BJ (cell line): ENCODE measurements around the gene SORCS3. TPM values are rescaled to one million over a fixed set of nuclear protein-coding genes. Genes with fewer than 3 reads are reported as not detected.

Source experiments
- CTCF ChIA-PET: fragments of 350-600 bp; formaldehyde crosslinking; extraction: SDS; loops from one replicate; lab custom pipeline; 2021; ENCODE audit warnings: antibody characterized with exemption, inconsistent platforms; lab: Yijun Ruan, JAX
- POLR2A ChIA-PET: fragments of 300-600 bp; sonication (Branson Sonifier 250); formaldehyde crosslinking; extraction: SDS; loops from one replicate; lab custom pipeline; 2021; ENCODE audit warnings: antibody characterized with exemption; lab: Charles Lee
- DNase-seq: peaks from one replicate; pipeline ENCODE4 v3.0.0-alpha.2; 2011; ENCODE audit warnings: low read depth
- H3K27me3 ChIP-seq: 2 replicates; pipeline ENCODE4 v1.6.0; 2011; ENCODE audit warnings: low read length; ENCODE audit not compliant: control insufficient read depth, insufficient read depth
- H3K36me3 ChIP-seq: 2 replicates; pipeline ENCODE4 v1.5.1; 2011; ENCODE audit warnings: low read length; ENCODE audit not compliant: control insufficient read depth, insufficient read depth
- H3K4me3 ChIP-seq: 2 replicates; pipeline ENCODE4 v1.5.1; 2011; ENCODE audit warnings: low read depth, mild to moderate bottlenecking, control low read depth, low read length
- CTCF ChIP-seq: IDR thresholded peaks from 2 replicates; pipeline ENCODE4 v1.5.1; 2011; ENCODE audit warnings: low read depth, mild to moderate bottlenecking, control low read depth, inconsistent platforms, low read length, moderate library complexity; ENCODE audit not compliant: insufficient read depth
- polyA plus RNA-seq: library from polyadenylated mRNA; depleted of rRNA; stranded (reverse); fragments of >200 nt; gene quantifications from 2 replicates; pipeline ENCODE4 v1.2.3, GENCODE V29; 2011

The SORCS3 gene
- polyA plus RNA-seq, 1 experiment: not detected

DNA sequence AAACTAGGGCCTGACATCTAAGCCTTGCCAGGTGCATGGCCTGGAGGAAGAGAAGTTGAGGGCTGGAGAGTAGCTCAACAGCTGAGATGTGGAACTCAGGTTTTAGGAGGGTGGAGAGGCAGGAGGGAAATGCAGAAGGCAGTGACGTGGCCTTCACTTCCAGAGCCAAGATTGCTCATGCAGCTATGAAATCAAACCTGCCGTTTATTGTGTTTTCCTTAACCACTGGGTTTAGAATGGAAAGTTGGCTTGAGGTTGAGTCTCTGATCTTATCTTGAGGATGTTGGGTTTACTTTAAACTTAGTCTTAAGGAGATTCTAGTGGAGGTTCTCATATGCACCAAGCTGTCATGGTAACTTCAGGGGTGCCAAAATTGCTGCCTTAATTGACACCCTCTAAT is 178.6 kb downstream of the SORCS3 start:
- no peak for DNase-seq
- Histone ChIP-seq H3K36me3 (no peaks in the 10 kb centered on the region), H3K27me3 (no peaks in the 10 kb centered on the region), H3K4me3 (no peak overlapping the region)
- no peak for TF ChIP-seq CTCF
- ChIA-PET POLR2A (no interaction called here), CTCF (no interaction called here)

DNA sequence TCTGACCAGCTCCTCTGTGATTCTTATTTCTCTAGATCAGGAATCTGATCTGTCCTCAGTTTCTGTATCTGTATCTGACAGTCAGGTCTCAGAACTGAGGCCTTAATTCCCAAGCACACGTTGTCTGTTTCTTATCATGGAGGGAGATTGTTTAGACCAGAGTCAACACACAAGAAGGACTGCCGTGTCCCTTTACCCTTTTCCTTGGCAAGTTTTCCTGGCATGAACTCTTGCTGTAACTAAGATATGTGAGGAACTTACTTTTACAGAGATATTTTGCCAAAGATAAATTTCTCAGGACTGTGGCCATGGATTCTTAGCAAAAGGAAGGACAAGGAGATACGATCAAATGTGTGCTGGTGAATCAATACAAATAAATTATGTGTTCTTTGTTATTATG is 181.0 kb downstream of the SORCS3 start:
- no peaks in the 10 kb centered on the region for H3K27me3 ChIP-seq
- no peaks in the 10 kb centered on the region for H3K36me3 ChIP-seq
- ChIA-PET POLR2A (no interaction called here), CTCF (no interaction called here)
- no peak overlapping the region for H3K4me3 ChIP-seq
- no peak for DNase-seq
- no peak for TF ChIP-seq CTCF

- TF ChIP-seq CTCF: no peak
- ChIA-PET POLR2A (no interaction called here), CTCF (interaction anchor here (0.6 kb wide), 1 partner anchor 1364 kb away, joined by 3 read pairs; no protein-coding TSS in a partner anchor)
- no peak for DNase-seq
- Histone ChIP-seq H3K36me3 (no peaks in the 10 kb centered on the region), H3K27me3 (no peaks in the 10 kb centered on the region), H3K4me3 (no peak overlapping the region)
Observed at GRCh38 chr10:104824380-104825006, 183.4 kb downstream of the SORCS3 start.

- no peak for TF ChIP-seq CTCF
- Histone ChIP-seq H3K27me3 (no peaks in the 10 kb centered on the region), H3K4me3 (no peak overlapping the region), H3K36me3 (no peaks in the 10 kb centered on the region)
- POLR2A ChIA-PET: no interaction called here
- CTCF ChIA-PET: no interaction called here
- no peak for DNase-seq
Observed at GRCh38 chr10:104831272-104831671, 190.2 kb downstream of the SORCS3 start.

- H3K27me3 ChIP-seq: no peaks in the 10 kb centered on the region
- TF ChIP-seq CTCF: no peak
- H3K36me3 ChIP-seq: no peaks in the 10 kb centered on the region
- H3K4me3 ChIP-seq: no peak overlapping the region
- no peak for DNase-seq
- POLR2A ChIA-PET: no interaction called here
- CTCF ChIA-PET: no interaction called here
Observed at GRCh38 chr10:104834580-104834979, 193.5 kb downstream of the SORCS3 start.
